ENCODE results near the gene KIF6. TPM values are rescaled to one million over a fixed set of nuclear protein-coding genes. Genes with fewer than 3 reads are reported as not detected.
"Not testable (repeated sequence)": the region's sequence is repeated elsewhere in the genome, so short reads cannot be mapped to it uniquely, and the experiment has no call there.

The KIF6 gene
- total RNA-seq, 1 donor from 2014 or later = not detected

- H3K36me3 ChIP-seq (ENCODE audit: control insufficient read depth, insufficient read depth, low read length) = no peaks in the 10 kb centered on the region
- no peaks in the 10 kb centered on the region for H3K27me3 ChIP-seq (ENCODE audit: control insufficient read depth, insufficient read depth, low read length)
- TF ChIP-seq, protein P1, sequence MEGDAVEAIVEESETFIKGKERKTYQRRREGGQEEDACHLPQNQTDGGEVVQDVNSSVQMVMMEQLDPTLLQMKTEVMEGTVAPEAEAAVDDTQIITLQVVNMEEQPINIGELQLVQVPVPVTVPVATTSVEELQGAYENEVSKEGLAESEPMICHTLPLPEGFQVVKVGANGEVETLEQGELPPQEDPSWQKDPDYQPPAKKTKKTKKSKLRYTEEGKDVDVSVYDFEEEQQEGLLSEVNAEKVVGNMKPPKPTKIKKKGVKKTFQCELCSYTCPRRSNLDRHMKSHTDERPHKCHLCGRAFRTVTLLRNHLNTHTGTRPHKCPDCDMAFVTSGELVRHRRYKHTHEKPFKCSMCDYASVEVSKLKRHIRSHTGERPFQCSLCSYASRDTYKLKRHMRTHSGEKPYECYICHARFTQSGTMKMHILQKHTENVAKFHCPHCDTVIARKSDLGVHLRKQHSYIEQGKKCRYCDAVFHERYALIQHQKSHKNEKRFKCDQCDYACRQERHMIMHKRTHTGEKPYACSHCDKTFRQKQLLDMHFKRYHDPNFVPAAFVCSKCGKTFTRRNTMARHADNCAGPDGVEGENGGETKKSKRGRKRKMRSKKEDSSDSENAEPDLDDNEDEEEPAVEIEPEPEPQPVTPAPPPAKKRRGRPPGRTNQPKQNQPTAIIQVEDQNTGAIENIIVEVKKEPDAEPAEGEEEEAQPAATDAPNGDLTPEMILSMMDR (IDR thresholded peaks at IDR 0.05; ENCODE audit: insufficient read depth, low read length, severe bottlenecking) = no peak
- no peak overlapping the region for H3K4me3 ChIP-seq (ENCODE audit: low read depth, low read length)
- DNase-seq (ENCODE audit: low read depth) = peak; percentile 17
- FAIRE-seq = peak; percentile 96
These were observed 431.1 kb downstream of the KIF6 start for GRCh38 chr6:39294133-39294532.

DNA sequence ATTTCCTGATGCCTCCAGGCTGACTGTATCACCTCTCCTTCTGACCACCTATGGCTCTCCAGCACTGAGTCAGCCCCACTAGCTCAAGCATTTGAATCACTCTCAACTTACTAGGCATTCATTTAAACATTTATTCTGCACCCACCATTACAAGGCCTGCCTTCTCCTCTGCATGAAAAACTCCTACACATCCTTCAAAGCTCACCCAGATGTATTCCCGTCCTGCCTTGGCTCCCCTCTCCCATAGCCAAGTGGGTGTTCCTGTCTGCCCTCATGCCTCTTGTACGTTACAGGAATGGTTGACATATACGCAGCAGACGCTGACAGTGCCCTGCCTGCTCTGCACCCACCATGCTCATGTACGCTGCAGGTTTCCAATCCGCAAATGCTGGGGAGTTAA lies 432.6 kb downstream of the KIF6 start:
- no peaks in the 10 kb centered on the region for H3K27me3 ChIP-seq (ENCODE audit: control insufficient read depth, insufficient read depth, low read length)
- H3K4me3 ChIP-seq (ENCODE audit: low read depth, low read length) = no peak overlapping the region
- TF ChIP-seq, protein P1 (IDR thresholded peaks at IDR 0.05; ENCODE audit: insufficient read depth, low read length, severe bottlenecking) = no peak
- DNase-seq (ENCODE audit: low read depth) (peak; percentile 10), FAIRE-seq (no peak)
- H3K36me3 ChIP-seq (ENCODE audit: control insufficient read depth, insufficient read depth, low read length) = no peaks in the 10 kb centered on the region

DNA sequence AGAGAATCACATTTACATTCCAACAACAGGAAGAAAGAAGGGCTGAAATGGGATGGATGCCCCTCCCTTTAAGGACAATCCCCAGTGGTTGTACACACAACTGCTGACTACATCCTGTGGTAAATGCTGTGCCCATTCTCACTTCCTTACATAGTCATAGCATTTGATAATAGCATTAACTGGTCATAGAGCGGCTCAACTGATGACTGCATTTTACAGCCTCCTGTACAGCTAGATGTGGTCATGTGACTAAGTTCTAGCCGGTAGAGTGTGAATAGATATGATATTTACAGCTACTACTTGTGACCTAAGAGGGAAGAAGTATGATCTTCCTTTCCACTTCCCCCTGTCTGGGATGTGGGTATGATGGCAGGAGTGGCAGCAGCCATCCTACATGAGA lies 435.7 kb downstream of the KIF6 start:
- Histone ChIP-seq H3K27me3 (ENCODE audit: control insufficient read depth, insufficient read depth, low read length) (no peaks in the 10 kb centered on the region), H3K36me3 (ENCODE audit: control insufficient read depth, insufficient read depth, low read length) (no peaks in the 10 kb centered on the region), H3K4me3 (ENCODE audit: low read depth, low read length) (no peak overlapping the region)
- peak; percentile 27 for DNase-seq (ENCODE audit: low read depth)
- TF ChIP-seq, protein P1 (IDR thresholded peaks at IDR 0.05; ENCODE audit: insufficient read depth, low read length, severe bottlenecking) = no peak
- no peak for FAIRE-seq

DNA sequence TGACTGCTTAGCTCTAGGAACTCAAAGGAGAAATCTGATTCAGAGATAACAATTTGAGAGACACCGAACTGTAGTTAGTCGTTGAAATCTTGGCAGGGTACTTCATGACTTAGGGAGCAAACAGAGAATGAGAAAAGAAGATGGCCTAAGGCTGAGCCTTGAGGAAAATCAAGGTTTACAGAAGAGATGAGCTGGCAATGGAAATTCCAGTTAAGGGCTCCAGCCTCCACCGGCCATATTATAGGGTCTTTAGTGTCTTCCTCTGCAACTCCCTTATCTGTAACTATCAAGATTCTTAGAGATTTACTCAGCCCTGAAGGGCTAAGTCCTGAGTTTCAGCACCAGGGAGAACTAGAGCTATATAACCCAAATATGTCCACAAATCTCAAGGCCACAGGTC lies 437.6 kb downstream of the KIF6 start:
- no peak overlapping the region for H3K4me3 ChIP-seq (ENCODE audit: low read depth, low read length)
- no peak for DNase-seq (ENCODE audit: low read depth)
- H3K27me3 ChIP-seq (ENCODE audit: control insufficient read depth, insufficient read depth, low read length) = no peaks in the 10 kb centered on the region
- H3K36me3 ChIP-seq (ENCODE audit: control insufficient read depth, insufficient read depth, low read length) = no peaks in the 10 kb centered on the region
- FAIRE-seq = no peak
- TF ChIP-seq, protein P1 (IDR thresholded peaks at IDR 0.05; ENCODE audit: insufficient read depth, low read length, severe bottlenecking) = no peak

- not testable (repeated sequence) for DNase-seq (ENCODE audit: low read depth); H3K4me3 ChIP-seq (ENCODE audit: low read depth, low read length); FAIRE-seq; H3K36me3 ChIP-seq (ENCODE audit: control insufficient read depth, insufficient read depth, low read length); H3K27me3 ChIP-seq (ENCODE audit: control insufficient read depth, insufficient read depth, low read length)
These were observed 438.6 kb downstream of the KIF6 start for GRCh38 chr6:39286596-39286995.

DNA sequence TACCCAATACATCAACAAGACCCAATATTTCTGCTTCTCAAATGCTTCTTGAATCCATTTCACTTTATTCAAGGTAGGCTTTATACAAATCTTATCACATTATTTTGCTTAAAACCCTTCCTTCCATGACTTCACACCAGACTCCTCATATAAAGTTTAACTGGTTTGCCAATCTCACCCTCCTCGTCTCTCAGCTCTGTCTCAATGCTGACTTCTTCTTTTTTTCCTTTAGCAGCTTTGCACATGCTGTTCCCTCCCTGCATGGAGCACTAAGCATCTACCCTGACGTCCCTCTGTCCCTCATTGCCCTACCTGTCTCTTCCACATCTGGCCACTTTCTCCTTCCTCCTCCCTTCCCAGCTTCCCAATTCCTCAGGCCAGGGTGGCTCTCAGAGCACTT lies 442.4 kb downstream of the KIF6 start:
- TF ChIP-seq, protein P1 (IDR thresholded peaks at IDR 0.05; ENCODE audit: insufficient read depth, low read length, severe bottlenecking) = no peak

More for the DNA sequence above, 442.4 kb downstream of the KIF6 start:
- Histone ChIP-seq H3K4me3 (ENCODE audit: low read depth, low read length) (no peak overlapping the region), H3K36me3 (ENCODE audit: control insufficient read depth, insufficient read depth, low read length) (no peaks in the 10 kb centered on the region), H3K27me3 (ENCODE audit: control insufficient read depth, insufficient read depth, low read length) (no peaks in the 10 kb centered on the region)
- DNase-seq (ENCODE audit: low read depth) (no peak), FAIRE-seq (no peak)

Data from bronchial epithelial cell (primary cell).